BLaER1 treated with 17β-estradiol and CSF1 and Interleukin-3, amounts not matched to agents 10 nM and 100 nM (cell line): ENCODE measurements around the gene DISP1.

ENCODE experiments used
- H3K27ac ChIP-seq, 11 experiments: shearing (Covaris generic); formaldehyde crosslinking; 2 replicates each; pipeline ENCODE4 v1.8.1; 2022
- H3K27me3 ChIP-seq, 11 experiments: shearing (Covaris generic); formaldehyde crosslinking; 2 replicates each; pipeline ENCODE4 v1.8.1; 2022
- H3K36me3 ChIP-seq, 11 experiments: shearing (Covaris generic); formaldehyde crosslinking; 2 replicates each; pipeline ENCODE4 v1.8.1; 2022
- H3K4me1 ChIP-seq, 10 experiments: shearing (Covaris generic); formaldehyde crosslinking; 2 replicates each; pipeline ENCODE4 v1.8.1; 2022
- H3K4me2 ChIP-seq, 11 experiments: shearing (Covaris generic); formaldehyde crosslinking; 2 replicates each; pipeline ENCODE4 v1.8.1; 2022
- H3K4me3 ChIP-seq, 10 experiments: shearing (Covaris generic); formaldehyde crosslinking; 2 replicates each; pipeline ENCODE4 v1.8.1; 2022
- H3K9ac ChIP-seq, 11 experiments: shearing (Covaris generic); formaldehyde crosslinking; 2 replicates each; pipeline ENCODE4 v1.8.1; 2022
- H3K9me3 ChIP-seq, 11 experiments: shearing (Covaris generic); formaldehyde crosslinking; replicated peaks in 1 of 11; 2 replicates each; pipeline ENCODE4 v1.8.1; 2022
- H4K20me1 ChIP-seq, 11 experiments: shearing (Covaris generic); formaldehyde crosslinking; 2 replicates each; pipeline ENCODE4 v1.8.1; 2022
- Cebpa-rat ChIP-seq, 11 experiments: shearing (Covaris generic); IDR thresholded peaks; 2 replicates each; pipeline ENCODE4 v1.8.1; 2022

DISP1 gene

GRCh38 chr1:222788402-222789156, 26.3 kb upstream of the DISP1 start:
- Histone ChIP-seq H3K9ac (no peak overlapping the region), H3K4me1 (peaks cover 4 to 75% (median 36%) of the 10 kb centered on the region in 10 experiments; a peak in 18 of 20 replicates), H3K27me3 (no peaks in the 10 kb centered on the region), H3K36me3 (no peaks in the 10 kb centered on the region), H3K27ac (no peak overlapping the region; a peak in 1 of 22 replicates), H3K4me3 (no peak overlapping the region), H4K20me1 (no peaks in the 10 kb centered on the region), H3K4me2 (peak overlapping the region in 6 of 11 experiments; percentile 8 to 87 (median 27); a peak in 11 of 22 replicates), H3K9me3 (peaks cover 20 to 33% (median 25%) of the 10 kb centered on the region in 11 experiments)
- no peak for TF ChIP-seq Cebpa-rat (IDR thresholded peaks at IDR 0.05)

DNA sequence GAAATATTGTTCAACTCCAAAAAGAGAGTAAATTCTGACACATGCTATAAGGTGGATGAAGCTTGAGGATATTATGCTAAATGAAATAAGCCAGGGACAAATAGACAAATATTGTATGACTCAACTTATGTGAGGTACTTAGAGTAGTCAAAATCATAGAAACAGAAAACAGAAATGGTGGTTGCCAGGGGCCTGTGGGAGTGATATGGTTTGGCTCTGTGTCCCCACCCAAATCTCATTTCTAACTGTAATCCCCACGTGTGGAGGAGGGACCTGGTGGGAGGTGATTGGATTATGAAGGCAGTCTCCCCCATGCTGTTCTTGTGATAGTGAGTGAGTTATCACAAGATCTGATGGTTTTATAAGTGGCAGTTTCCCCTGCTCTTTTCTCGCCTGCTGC, 24.7 kb upstream of the DISP1 start:
- no peak overlapping the region for H3K27ac ChIP-seq
- H3K9ac ChIP-seq = no peak overlapping the region
- no peak overlapping the region for H3K4me3 ChIP-seq
- TF ChIP-seq Cebpa-rat (IDR thresholded peaks at IDR 0.05) = no peak
- H3K4me1 ChIP-seq = peaks cover 4 to 60% (median 30%) of the 10 kb centered on the region in 10 experiments; a peak in 18 of 20 replicates
- H4K20me1 ChIP-seq = no peaks in the 10 kb centered on the region
- no peaks in the 10 kb centered on the region for H3K36me3 ChIP-seq
- H3K4me2 ChIP-seq = no peak overlapping the region
- no peaks in the 10 kb centered on the region for H3K27me3 ChIP-seq
- H3K9me3 ChIP-seq = peaks cover 25 to 39% (median 29%) of the 10 kb centered on the region in 11 experiments

GRCh38 chr1:222790520-222790919, 24.3 kb upstream of the DISP1 start:
- no peaks in the 10 kb centered on the region for H4K20me1 ChIP-seq
- H3K4me3 ChIP-seq = no peak overlapping the region
- no peaks in the 10 kb centered on the region for H3K36me3 ChIP-seq
- no peak for TF ChIP-seq Cebpa-rat (IDR thresholded peaks at IDR 0.05)
- peak overlapping the region in 7 of 11 experiments; percentile 3 to 38 (median 20); a peak in 6 of 22 replicates for H3K4me2 ChIP-seq
- H3K27me3 ChIP-seq = no peaks in the 10 kb centered on the region
- peaks cover 25 to 43% (median 33%) of the 10 kb centered on the region in 11 experiments for H3K9me3 ChIP-seq
- H3K4me1 ChIP-seq = peaks cover 4 to 57% (median 26%) of the 10 kb centered on the region in 10 experiments; a peak in 18 of 20 replicates
- no peak overlapping the region for H3K9ac ChIP-seq
- H3K27ac ChIP-seq = peak overlapping the region in 1 of 11 experiments; percentile 37; a peak in 1 of 22 replicates

- Histone ChIP-seq H4K20me1 (no peaks in the 10 kb centered on the region), H3K4me1 (peaks cover 4 to 51% (median 24%) of the 10 kb centered on the region in 10 experiments; a peak in 18 of 20 replicates), H3K4me3 (no peak overlapping the region), H3K27ac (peak overlapping the region in 1 of 11 experiments; percentile 37; a peak in 2 of 22 replicates), H3K4me2 (peak overlapping the region in 8 of 11 experiments; percentile 3 to 38 (median 20); a peak in 8 of 22 replicates), H3K27me3 (no peaks in the 10 kb centered on the region), H3K9ac (no peak overlapping the region), H3K9me3 (peaks cover 25 to 49% (median 39%) of the 10 kb centered on the region in 11 experiments), H3K36me3 (no peaks in the 10 kb centered on the region)
- TF ChIP-seq Cebpa-rat (IDR thresholded peaks at IDR 0.05) = no peak
These were observed 23.7 kb upstream of the DISP1 start for GRCh38 chr1:222791006-222791710.

GRCh38 chr1:222792744-222793143, 22.1 kb upstream of the DISP1 start:
- no peak overlapping the region for H3K4me3 ChIP-seq
- H3K9ac ChIP-seq = no peak overlapping the region
- peaks cover 0 to 35% (median 25%) of the 10 kb centered on the region in 10 experiments; a peak in 18 of 20 replicates for H3K4me1 ChIP-seq
- no peak overlapping the region for H3K27ac ChIP-seq
- H4K20me1 ChIP-seq = no peaks in the 10 kb centered on the region
- H3K27me3 ChIP-seq = no peaks in the 10 kb centered on the region
- H3K4me2 ChIP-seq = no peak overlapping the region
- H3K9me3 ChIP-seq = peaks cover 25 to 50% (median 40%) of the 10 kb centered on the region in 11 experiments
- TF ChIP-seq Cebpa-rat (IDR thresholded peaks at IDR 0.05) = no peak
- no peaks in the 10 kb centered on the region for H3K36me3 ChIP-seq

DNA sequence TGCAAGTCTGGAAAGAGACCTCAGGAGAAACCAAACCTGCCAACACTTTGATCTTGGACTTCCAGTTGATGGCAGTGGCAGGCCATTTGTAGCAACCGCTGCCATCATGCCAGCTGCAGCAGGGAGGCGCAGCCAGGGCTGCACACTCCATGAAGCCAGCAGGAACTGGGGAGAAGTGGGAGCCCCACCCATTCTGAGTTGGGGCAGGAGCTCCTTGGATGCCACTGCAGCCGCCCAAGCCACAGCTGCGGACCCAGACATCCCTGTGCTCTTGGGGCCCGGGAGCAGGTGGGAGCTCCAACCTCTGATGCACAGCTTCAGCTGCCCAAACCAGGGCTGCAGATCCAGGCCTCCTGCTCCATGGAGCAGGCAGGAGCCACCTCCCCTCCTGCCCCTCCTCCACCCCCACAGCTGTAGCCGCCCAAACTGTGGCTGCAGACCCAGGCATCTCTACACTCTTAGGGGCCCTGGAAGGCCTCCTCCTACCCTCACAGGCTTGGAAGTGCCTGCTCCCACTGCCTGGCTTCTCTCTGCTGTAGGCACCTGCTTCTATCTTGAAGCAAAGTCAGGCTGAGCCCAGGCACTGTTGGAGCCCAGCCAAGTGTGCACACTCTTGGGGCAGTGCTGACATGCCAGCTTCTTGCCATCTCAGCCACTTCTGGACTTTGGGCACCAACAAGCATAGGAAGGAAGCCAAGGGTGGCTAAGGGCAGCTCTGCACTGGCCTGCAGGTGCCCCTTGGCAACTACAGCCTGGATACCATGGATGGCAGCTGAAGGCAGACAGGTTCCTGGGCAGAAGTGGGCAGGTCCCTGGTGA, 20.0 kb upstream of the DISP1 start:
- Histone ChIP-seq H3K9ac (no peak overlapping the region), H3K36me3 (no peaks in the 10 kb centered on the region), H3K4me1 (peaks cover 0 to 29% (median 16%) of the 10 kb centered on the region in 10 experiments; a peak in 18 of 20 replicates), H3K4me3 (no peak overlapping the region), H3K9me3 (peaks cover 10 to 30% (median 25%) of the 10 kb centered on the region in 11 experiments), H3K27ac (no peak overlapping the region), H4K20me1 (no peaks in the 10 kb centered on the region), H3K4me2 (no peak overlapping the region), H3K27me3 (no peaks in the 10 kb centered on the region)
- TF ChIP-seq Cebpa-rat (IDR thresholded peaks at IDR 0.05) = no peak

DNA sequence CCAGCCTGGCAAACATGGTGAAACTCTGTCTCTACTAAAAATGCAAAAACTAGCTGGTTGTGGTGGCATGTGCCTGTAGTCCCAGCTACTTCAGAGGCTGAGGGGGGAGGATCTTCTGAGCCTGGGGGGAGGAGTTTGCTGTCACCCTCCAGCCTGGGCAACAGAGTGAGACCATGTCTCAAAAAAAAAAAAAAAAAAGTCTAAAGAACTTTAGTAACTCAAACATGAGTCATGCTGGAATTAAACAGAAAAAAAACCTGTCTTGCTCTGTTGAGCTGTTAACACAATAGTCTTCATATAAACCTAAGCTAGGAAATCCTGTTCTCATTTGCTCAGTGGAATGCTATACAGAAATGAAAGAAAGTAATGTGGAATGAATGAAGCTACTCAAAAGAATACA, 16.7 kb upstream of the DISP1 start:
- Histone ChIP-seq H3K36me3 (no peaks in the 10 kb centered on the region), H3K27ac (no peak overlapping the region), H3K9me3 (peaks cover 0 to 18% (median 15%) of the 10 kb centered on the region in 11 experiments; a peak in 15 of 22 replicates), H3K4me2 (peak overlapping the region in 5 of 11 experiments; percentile 8 to 23 (median 17); a peak in 4 of 22 replicates), H3K4me1 (peaks cover 0 to 17% (median 11%) of the 10 kb centered on the region in 10 experiments; a peak in 13 of 20 replicates), H3K9ac (peak overlapping the region in 1 of 11 experiments; percentile 35; a peak in 1 of 22 replicates), H4K20me1 (no peaks in the 10 kb centered on the region), H3K27me3 (no peaks in the 10 kb centered on the region), H3K4me3 (no peak overlapping the region)
- TF ChIP-seq Cebpa-rat (IDR thresholded peaks at IDR 0.05) = no peak

DNA sequence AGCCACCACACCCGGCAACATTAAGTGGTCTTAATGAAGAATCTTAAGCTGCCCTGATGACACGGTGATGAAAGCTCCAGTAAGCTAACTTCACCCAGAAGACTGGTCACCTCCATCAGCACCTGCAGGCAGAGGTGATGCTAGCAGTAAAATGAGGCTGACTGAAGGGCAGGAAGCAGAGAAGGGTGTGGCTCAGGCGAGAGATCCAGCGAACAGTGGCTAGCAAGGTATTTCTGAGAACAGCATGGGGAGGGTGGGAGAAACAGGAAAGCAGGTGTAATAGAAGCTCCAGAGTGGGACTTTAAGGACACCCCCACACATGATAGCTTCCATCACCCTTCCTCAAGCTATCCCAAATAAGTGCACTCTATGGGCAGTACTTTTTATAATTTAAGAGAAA, 15.9 kb upstream of the DISP1 start:
- Histone ChIP-seq H3K4me2 (no peak overlapping the region), H3K9me3 (peaks cover 0 to 18% (median 15%) of the 10 kb centered on the region in 11 experiments; a peak in 15 of 22 replicates), H4K20me1 (no peaks in the 10 kb centered on the region), H3K4me1 (peaks cover 0 to 11% (median 8%) of the 10 kb centered on the region in 10 experiments; a peak in 12 of 20 replicates), H3K27ac (no peak overlapping the region), H3K9ac (no peak overlapping the region), H3K4me3 (no peak overlapping the region), H3K27me3 (no peaks in the 10 kb centered on the region), H3K36me3 (no peaks in the 10 kb centered on the region)
- TF ChIP-seq Cebpa-rat (IDR thresholded peaks at IDR 0.05) = no peak
